GM12864 (cell line): Measurements from ENCODE around the gene DRD2.
"Not testable (repeated sequence)": the region's sequence is repeated elsewhere in the genome, so short reads cannot be mapped to it uniquely, and the experiment has no call there.

Experiments
- DNase-seq: peaks from one replicate; pipeline ENCODE4 v3.0.0-alpha.2; 2011; ENCODE audit warnings: low read depth
- H3K4me3 ChIP-seq: 2 replicates; pipeline ENCODE4 v1.5.1; 2011; ENCODE audit warnings: mild to moderate bottlenecking, low read depth, low read length, control low read depth
- CTCF ChIP-seq: IDR thresholded peaks from 2 replicates; pipeline ENCODE4 v1.5.1; 2011; ENCODE audit warnings: low read depth, mild to moderate bottlenecking, moderate library complexity, low read length, control low read depth, inconsistent platforms; ENCODE audit errors: missing control alignments

DRD2 gene

DNA sequence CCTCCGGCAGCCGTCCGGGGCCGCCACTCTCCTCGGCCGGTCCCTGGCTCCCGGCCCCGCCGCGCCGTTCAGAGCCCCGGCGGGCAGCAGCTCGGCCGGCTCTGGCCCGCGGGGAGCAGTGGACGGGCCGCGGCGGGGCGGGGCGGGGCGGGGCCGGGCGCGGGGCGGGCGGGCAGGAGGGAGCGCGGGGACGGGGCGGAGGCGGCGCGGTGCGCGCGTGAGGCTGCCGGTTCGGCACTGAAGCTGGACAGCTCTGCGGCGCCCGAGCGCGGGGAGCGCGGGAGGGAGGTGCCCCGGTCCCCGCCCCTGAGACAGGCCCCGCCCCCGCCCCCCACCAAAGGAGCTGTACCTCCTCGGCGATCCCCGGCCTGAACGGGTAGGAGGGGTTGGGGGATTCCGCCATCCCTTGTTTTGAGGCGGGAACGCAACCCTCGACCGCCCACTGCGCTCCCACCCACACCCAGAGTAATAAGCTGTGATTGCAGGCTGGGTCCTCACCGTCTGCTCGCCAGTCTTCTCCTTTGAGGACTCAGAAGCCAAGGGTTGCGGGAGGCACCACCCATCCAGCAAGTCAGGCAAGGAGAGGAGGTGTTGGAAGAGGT is at the start of gene DRD2:
TSS of gene DRD2 (minus strand) at position 239 of the 602 bp plus-strand sequence. CDS start 50,747 bp downstream, outside the sequence.
- TF ChIP-seq CTCF: no peak
- no peak for DNase-seq
- no peak within 1 kb of the TSS for H3K4me3 ChIP-seq

DNA sequence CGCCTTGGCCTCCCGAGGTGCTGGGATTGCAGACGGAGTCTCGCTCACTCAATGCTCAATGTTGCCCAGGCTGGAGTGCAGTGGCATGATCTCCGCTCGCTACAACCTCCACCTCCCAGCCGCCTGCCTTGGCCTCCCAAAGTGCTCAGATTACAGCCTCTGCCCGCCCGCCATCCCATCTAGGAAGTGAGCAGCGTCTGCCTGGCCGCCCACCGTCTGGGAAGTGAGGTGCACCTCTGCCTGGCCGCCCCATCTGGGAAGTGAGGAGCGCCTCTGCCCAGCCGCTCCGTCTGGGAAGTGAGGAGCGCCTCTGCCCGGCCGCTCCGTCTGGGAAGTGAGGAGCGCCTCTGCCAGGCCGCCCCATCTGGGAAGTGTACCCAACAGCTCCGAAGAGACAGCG is 48.7 kb upstream of the DRD2 start:
- H3K4me3 ChIP-seq, DNase-seq: not testable (repeated sequence)

DNA sequence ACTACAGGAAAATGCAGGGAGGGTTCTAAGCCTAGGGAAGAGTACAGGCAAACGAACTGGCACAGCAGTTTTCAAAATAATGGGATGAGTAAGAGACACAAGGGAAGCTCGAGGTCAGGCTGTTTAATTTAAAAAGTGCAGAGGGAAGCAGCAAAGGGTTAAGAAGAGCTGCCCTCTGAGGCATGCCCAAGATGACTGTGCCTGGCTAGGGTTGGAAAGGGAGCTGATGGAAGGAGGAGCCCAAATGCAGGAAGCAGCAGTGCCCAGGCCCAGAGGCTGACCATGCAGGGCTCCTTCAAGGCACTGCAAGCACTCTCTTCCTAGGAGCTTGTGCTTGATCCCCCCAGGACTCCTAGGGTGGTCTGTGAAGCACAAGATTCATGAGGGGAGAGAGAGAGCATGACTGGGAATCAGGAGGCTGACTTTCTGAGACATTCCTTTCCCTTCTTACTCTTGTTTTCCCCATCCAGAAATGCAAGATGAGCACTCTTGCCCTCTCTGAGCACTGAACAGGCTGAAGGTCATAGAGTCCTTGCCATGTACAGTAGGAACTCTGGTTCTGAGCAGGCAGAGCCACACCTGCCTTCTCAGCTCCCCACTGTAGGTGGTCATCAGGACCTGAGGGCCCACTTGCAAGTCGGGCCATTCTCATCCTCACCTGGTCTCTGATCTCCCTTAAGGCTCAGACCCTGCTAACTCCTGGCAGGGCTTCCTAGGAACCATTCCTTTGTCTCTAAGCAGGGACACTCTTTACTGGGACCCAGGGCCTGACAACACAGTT is 46.7 kb upstream of the DRD2 start:
- no peak overlapping the region for H3K4me3 ChIP-seq
- no peak for DNase-seq
- TF ChIP-seq CTCF: no peak

GRCh38 chr11:113519989-113520613 is 44.9 kb upstream of the DRD2 start:
- DNase-seq: no peak
- no peak overlapping the region for H3K4me3 ChIP-seq
- TF ChIP-seq CTCF: no peak

DNA sequence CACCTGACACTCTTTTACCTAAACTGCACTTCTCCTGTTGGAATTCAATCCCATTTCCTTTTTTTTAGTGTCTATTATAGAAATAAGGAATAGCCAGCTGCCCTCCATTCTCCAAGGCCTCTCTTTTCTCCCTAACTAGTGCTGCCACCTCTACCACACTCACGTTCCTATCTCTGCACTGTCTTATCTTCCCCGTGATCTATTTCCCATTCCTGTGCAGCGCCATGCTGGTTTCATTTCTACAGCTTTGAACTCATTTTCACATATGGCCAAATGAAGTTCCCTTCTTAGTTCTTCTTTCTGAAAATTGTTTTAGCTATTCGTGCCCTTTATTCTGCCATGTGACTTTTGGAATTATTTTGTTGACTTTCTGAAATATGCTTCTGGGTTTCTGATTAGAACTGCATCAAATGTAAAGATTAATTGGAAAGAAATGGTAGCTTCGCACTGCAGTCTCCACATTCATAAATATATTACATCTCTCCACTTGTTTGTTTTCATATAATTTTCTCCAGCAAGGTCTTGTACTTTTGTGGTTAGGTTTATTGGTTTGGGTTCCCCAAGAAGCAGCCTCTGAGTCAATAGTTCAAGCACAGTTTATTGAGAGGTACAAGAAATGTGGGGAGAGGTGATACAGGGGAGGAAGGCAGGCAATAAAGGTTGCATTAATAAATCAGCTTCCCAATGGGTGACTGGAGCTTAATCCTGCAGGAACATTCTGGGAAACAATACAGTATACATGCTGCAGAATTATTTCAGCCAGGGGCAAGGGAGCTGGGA is 43.7 kb upstream of the DRD2 start:
- TF ChIP-seq CTCF: no peak
- no peak for DNase-seq
- H3K4me3 ChIP-seq: no peak overlapping the region

DNA sequence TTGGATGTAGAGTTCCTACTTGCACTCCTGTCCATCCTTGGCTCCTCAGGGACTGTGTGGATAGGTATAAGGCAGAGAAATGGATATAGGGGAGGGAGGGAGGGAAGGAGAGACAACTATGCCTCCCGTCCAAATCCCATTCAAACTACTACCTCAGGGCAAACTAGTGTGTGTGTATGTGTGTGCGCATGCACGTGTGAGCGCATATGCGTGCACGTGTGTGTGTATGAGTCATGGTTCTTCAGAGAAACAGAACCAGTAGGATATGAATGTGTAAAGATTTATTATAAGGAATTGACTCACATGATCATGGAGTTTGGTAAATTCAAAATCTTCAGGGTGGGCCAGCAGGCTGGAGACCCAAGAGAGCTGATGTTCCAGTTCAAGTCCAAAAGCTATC is 42.2 kb upstream of the DRD2 start:
- no peak for DNase-seq
- TF ChIP-seq CTCF: no peak
- no peak overlapping the region for H3K4me3 ChIP-seq

DNA sequence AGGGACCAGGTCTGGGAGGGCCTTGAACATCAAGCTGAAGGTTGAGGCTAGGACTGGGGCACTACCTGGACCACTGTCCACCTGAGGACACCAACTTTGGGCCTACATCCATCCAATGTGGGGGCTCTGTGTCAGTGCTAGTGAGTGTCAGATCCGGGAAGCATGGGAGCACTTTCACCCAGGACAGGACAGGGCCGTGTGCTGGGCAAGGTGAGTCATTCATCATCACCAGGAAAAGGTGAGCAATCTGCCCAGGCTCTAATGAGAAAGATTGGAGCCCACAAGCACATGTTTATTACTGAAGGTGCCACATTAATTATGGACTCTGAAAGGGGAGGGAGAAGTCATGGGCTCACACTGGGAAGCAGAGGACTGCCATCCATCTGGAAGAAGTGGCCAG is 39.7 kb upstream of the DRD2 start:
- TF ChIP-seq CTCF: no peak
- DNase-seq: no peak
- H3K4me3 ChIP-seq: no peak overlapping the region
